H1 (cell line): Measurements from ENCODE around the gene METTL5. TPM values are rescaled to one million over a fixed set of nuclear protein-coding genes. Genes with fewer than 3 reads are reported as not detected.

Source experiments
- CTCF ChIA-PET: fragments of 300-600 bp; sonication (Branson Sonifier 250); formaldehyde crosslinking; loops from one replicate; lab custom pipeline; 2021; ENCODE audit not compliant: partially characterized antibody; lab: Charles Lee
- POLR2A ChIA-PET: fragments of 300-600 bp; sonication (Branson Sonifier 250); formaldehyde crosslinking; loops from one replicate; lab custom pipeline; 2021; ENCODE audit warnings: inconsistent platforms; ENCODE audit not compliant: partially characterized antibody; lab: Charles Lee
- DNase-seq, 2 experiments: peaks; one replicate each; pipeline versions ENCODE4 v3.0.0 to v3.0.0-alpha.2; 2010 to 2022; ENCODE audit warnings: low spot score in 2 of 2, low read depth in 1 of 2, mixed read lengths in 1 of 2
- FAIRE-seq: peaks from 2 replicates; lab custom pipeline; 2011; peaks lifted over from hg19 to GRCh38; lab: Jason Lieb, UNC
- H2AFZ ChIP-seq: 2 replicates; pipeline ENCODE4 v1.8.1; 2012; ENCODE audit warnings: low read length, inconsistent platforms
- H2AK5ac ChIP-seq: 2 replicates; pipeline ENCODE4 v1.6.1; 2013; ENCODE audit warnings: low read depth, low read length
- H2BK120ac ChIP-seq: replicated peaks from 2 replicates; pipeline ENCODE3; 2013; ENCODE audit warnings: low read depth, low read length, inconsistent platforms
- H2BK12ac ChIP-seq: 2 replicates; pipeline ENCODE4 v1.6.1; 2013; ENCODE audit warnings: low read depth, low read length
- H2BK15ac ChIP-seq: 2 replicates; pipeline ENCODE4 v1.6.1; 2013; ENCODE audit warnings: low read length
- H2BK20ac ChIP-seq: 2 replicates; pipeline ENCODE4 v1.6.1; 2013; ENCODE audit warnings: low read length
- H2BK5ac ChIP-seq: 2 replicates; pipeline ENCODE4 v1.6.1; 2013; ENCODE audit warnings: low read depth, low read length
- H3K14ac ChIP-seq: 2 replicates; pipeline ENCODE4 v1.6.1; 2013; ENCODE audit warnings: inconsistent platforms; ENCODE audit not compliant: insufficient read length
- H3K18ac ChIP-seq: 2 replicates; pipeline ENCODE4 v1.6.1; 2013; ENCODE audit warnings: low read length; ENCODE audit errors: extremely low read depth
- H3K23ac ChIP-seq: 2 replicates; pipeline ENCODE4 v1.6.1; 2013; ENCODE audit warnings: inconsistent platforms; ENCODE audit not compliant: insufficient read length
- H3K23me2 ChIP-seq: 2 replicates; pipeline ENCODE4 v1.6.1; 2013; ENCODE audit warnings: low read depth, low read length
- H3K27ac ChIP-seq: 2 replicates; pipeline ENCODE4 v1.6.1; 2011; ENCODE audit warnings: low read depth, low read length, inconsistent platforms
- H3K27me3 ChIP-seq, 4 experiments: replicated peaks in 1 of 4; 1 replicate in 1 of 4; 2 replicates in 3 of 4; pipeline versions ENCODE4 v1.6.1 to v1.8.1; 2011 to 2013; ENCODE audit warnings: low read length in 3 of 4, mild to moderate bottlenecking in 3 of 4, inconsistent platforms in 2 of 4, mixed read lengths in 2 of 4, moderate library complexity in 1 of 4; ENCODE audit not compliant: control insufficient read depth in 3 of 4, insufficient read depth in 3 of 4; ENCODE audit errors: extremely low read depth in 1 of 4
- H3K36me3 ChIP-seq, 4 experiments: 2 replicates each; pipeline versions ENCODE4 v1.6.1 to v1.8.1; 2011 to 2013; ENCODE audit warnings: mild to moderate bottlenecking in 4 of 4, low read length in 3 of 4, moderate library complexity in 2 of 4, control low read depth in 1 of 4, inconsistent platforms in 1 of 4; ENCODE audit not compliant: insufficient read depth in 4 of 4, control insufficient read depth in 2 of 4
- H3K4ac ChIP-seq: replicated peaks from 2 replicates; pipeline ENCODE3; 2013; ENCODE audit warnings: low read length, low read depth, mixed read lengths, inconsistent platforms; ENCODE audit not compliant: insufficient read length
- H3K4me1 ChIP-seq, 4 experiments: replicated peaks in 1 of 4; 1 replicate in 1 of 4; 2 replicates in 3 of 4; pipeline versions ENCODE4 v1.6.1 to v1.8.1; 2011 to 2013; ENCODE audit warnings: low read length in 3 of 4, inconsistent platforms in 2 of 4, mixed read lengths in 1 of 4; ENCODE audit not compliant: insufficient read depth in 4 of 4, control insufficient read depth in 3 of 4
- H3K4me2 ChIP-seq, 2 experiments: 2 replicates each; pipeline versions ENCODE4 v1.6.1 to v1.8.1; 2011 to 2013; ENCODE audit warnings: low read depth in 2 of 2, low read length in 2 of 2, control low read depth in 1 of 2, inconsistent platforms in 1 of 2, mild to moderate bottlenecking in 1 of 2; ENCODE audit not compliant: insufficient read depth in 1 of 2
- H3K4me3 ChIP-seq, 4 experiments: fragments of 200-600, 300-600 bp in 1 of 4; sonication (generic), shearing (Covaris generic), sonication (Bioruptor Twin) in 1 of 4; 2 replicates each; pipeline versions ENCODE4 v1.5.1 to v1.8.1; 2011 to 2016; ENCODE audit warnings: low read length in 4 of 4, low read depth in 3 of 4, control low read depth in 2 of 4, inconsistent platforms in 2 of 4, mild to moderate bottlenecking in 2 of 4, mixed read lengths in 1 of 4, moderate library complexity in 1 of 4; ENCODE audit not compliant: insufficient read depth in 2 of 4; ENCODE audit errors: extremely low read depth in 1 of 4
- H3K56ac ChIP-seq: replicated peaks from 2 replicates; pipeline ENCODE3; 2013; ENCODE audit warnings: low read depth, mild to moderate bottlenecking, mixed read lengths, low read length, inconsistent platforms; ENCODE audit not compliant: insufficient read length
- H3K79me1 ChIP-seq: 2 replicates; pipeline ENCODE4 v1.6.1; 2013; ENCODE audit warnings: low read depth, low read length, control low read depth
- H3K79me2 ChIP-seq, 2 experiments: 2 replicates each; pipeline versions ENCODE4 v1.6.1 to v1.8.1; 2012 to 2013; ENCODE audit warnings: low read length in 2 of 2, mild to moderate bottlenecking in 2 of 2, inconsistent platforms in 1 of 2; ENCODE audit not compliant: insufficient read depth in 2 of 2, control insufficient read depth in 1 of 2
- H3K9ac ChIP-seq, 4 experiments: replicated peaks in 1 of 4; 1 replicate in 1 of 4; 2 replicates in 3 of 4; pipeline versions ENCODE4 v1.6.1 to v1.8.1; 2011 to 2013; ENCODE audit warnings: low read depth in 3 of 4, low read length in 3 of 4, control low read depth in 2 of 4, mild to moderate bottlenecking in 2 of 4, moderate library complexity in 2 of 4, inconsistent platforms in 1 of 4; ENCODE audit errors: extremely low read depth in 1 of 4
- H3K9me3 ChIP-seq, 2 experiments: 2 replicates each; pipeline versions ENCODE4 v1.6.1 to v1.8.1; 2012 to 2013; ENCODE audit warnings: mild to moderate bottlenecking in 2 of 2, moderate library complexity in 2 of 2, control low read depth in 1 of 2, inconsistent platforms in 1 of 2, low read depth in 1 of 2, low read length in 1 of 2, mixed read lengths in 1 of 2; ENCODE audit not compliant: insufficient read depth in 2 of 2
- H4K20me1 ChIP-seq, 2 experiments: replicated peaks in 1 of 2; 2 replicates each; pipeline versions ENCODE3 to v1.8.1; 2011 to 2013; ENCODE audit warnings: inconsistent platforms in 2 of 2, low read length in 2 of 2, mild to moderate bottlenecking in 1 of 2; ENCODE audit not compliant: insufficient read depth in 2 of 2, control insufficient read depth in 1 of 2
- H4K5ac ChIP-seq: 2 replicates; pipeline ENCODE4 v1.6.1; 2013; ENCODE audit warnings: low read length, low read depth, mixed read lengths, inconsistent platforms; ENCODE audit not compliant: insufficient read length
- H4K8ac ChIP-seq: 2 replicates; pipeline ENCODE4 v1.8.0; 2013; ENCODE audit warnings: mild to moderate bottlenecking, moderate library complexity, low read length, inconsistent platforms; ENCODE audit not compliant: insufficient read depth; ENCODE audit errors: extremely low read depth
- H4K91ac ChIP-seq: replicated peaks from 2 replicates; pipeline ENCODE3; 2013; ENCODE audit warnings: low read length, mixed read lengths, inconsistent platforms; ENCODE audit not compliant: insufficient read length
- EGR1 ChIP-seq: IDR thresholded peaks from 2 replicates; pipeline ENCODE4 v1.6.1; 2011; ENCODE audit warnings: low read depth, low read length, borderline replicate concordance
- KDM1A ChIP-seq: fragments of 200-600, 300-600 bp; sonication (generic); IDR thresholded peaks from 2 replicates; pipeline ENCODE4 v1.7.1; 2016; ENCODE audit warnings: mild to moderate bottlenecking, low read length, borderline replicate concordance
- SP4 ChIP-seq: IDR thresholded peaks from 2 replicates; pipeline ENCODE4 v1.6.1; 2012; ENCODE audit warnings: low read length, inconsistent platforms
- WGBS, 2 experiments: shearing (Covaris generic) in 1 of 2; methylation state at CpG; one replicate each; pipeline versions ENCODE4 v1.1.6 to v1.1.7; 2013 to 2015; ENCODE audit warnings: low lambda C conversion rate in 2 of 2, mixed read lengths in 2 of 2, inconsistent platforms in 1 of 2, low coverage in 1 of 2, missing lambda C conversion rate in 1 of 2; ENCODE audit not compliant: insufficient replicate concordance in 2 of 2, insufficient coverage in 1 of 2, insufficient read length in 1 of 2; ENCODE audit errors: extremely low coverage in 1 of 2, missing lambda C conversion rate in 1 of 2; 5-methylcytosine and 5-hydroxymethylcytosine counted together
- polyA plus RNA-seq, 7 experiments: library from polyadenylated mRNA; depleted of rRNA in 3 of 7; stranded (reverse) in 5 of 7; unstranded in 2 of 7; fragments of >200 nt in 5 of 7; fragments of 200-250 nt in 2 of 7; gene quantifications; 1 replicate in 5 of 7; 2 replicates in 1 of 7; 4 replicates in 1 of 7; pipeline versions ENCODE4 v1.2.1 to v1.2.3, GENCODE V29; 2011 to 2013; ENCODE audit warnings: missing spikeins in 2 of 7, mixed read lengths in 2 of 7
- total RNA-seq: library from RNA; stranded (reverse); fragmentation: NEBNext Ultra II Directional; extraction: Animal tissue kit (Norgen Biotek cat#: 25700); gene quantifications from 2 replicates; pipeline ENCODE4 v1.2.1, GENCODE V29; 2021

Gene METTL5
- total and polyA plus RNA-seq, 2 of the 8 experiments (the other 6 are each of a cell fraction or from before 2014, with no cell fraction given) = 34.5 to 74.1 TPM

DNA sequence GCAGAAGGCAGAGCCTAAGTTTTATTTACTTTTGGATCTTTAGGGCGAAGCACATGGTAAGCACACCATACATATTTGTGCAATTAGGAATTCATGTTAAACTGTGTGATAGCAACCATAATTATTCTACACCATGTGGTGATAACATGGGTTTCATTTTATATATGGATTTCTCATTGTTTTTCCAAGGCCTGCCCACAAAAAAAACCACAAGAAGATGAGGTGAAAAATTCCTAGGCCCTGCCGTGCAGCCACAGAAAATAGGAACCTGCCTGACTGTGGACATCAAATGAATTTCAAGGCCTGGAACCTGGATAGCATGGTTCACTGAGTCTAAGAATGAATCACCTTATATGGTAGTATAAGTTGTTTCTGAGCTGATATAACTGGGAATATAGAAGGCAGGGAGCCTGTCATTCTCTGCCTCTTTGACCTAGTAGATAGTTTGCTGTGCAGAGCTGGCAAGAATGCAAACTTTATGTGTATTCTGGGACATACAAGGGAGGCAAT is 48.4 kb downstream of the METTL5 start:
- Histone ChIP-seq H2BK5ac (no peak overlapping the region), H3K23ac (no peak overlapping the region), H4K20me1 (no peaks in the 10 kb centered on the region), H2BK12ac (no peak overlapping the region), H2AFZ (no peak overlapping the region), H3K4me2 (no peak overlapping the region), H3K4ac (peak overlapping the region; percentile 37), H3K79me1 (no peaks in the 10 kb centered on the region), H3K23me2 (no peaks in the 10 kb centered on the region), H2BK120ac (no peak overlapping the region), H2BK20ac (no peak overlapping the region), H4K5ac (no peak overlapping the region), H3K27ac (no peak overlapping the region), H3K4me3 (no peak overlapping the region), H3K4me1 (no peaks in the 10 kb centered on the region), H3K27me3 (no peaks in the 10 kb centered on the region), H3K36me3 (no peaks in the 10 kb centered on the region), H2BK15ac (no peak overlapping the region), H3K9me3 (no peaks in the 10 kb centered on the region), H4K8ac (no peak overlapping the region), H3K9ac (no peak overlapping the region), H3K56ac (no peak overlapping the region), H2AK5ac (no peak overlapping the region), H3K14ac (no peak overlapping the region), H4K91ac (no peak overlapping the region), H3K79me2 (no peaks in the 10 kb centered on the region), H3K18ac (no peak overlapping the region)
- FAIRE-seq (no peak), DNase-seq (no peak)
- ChIA-PET POLR2A (interaction anchor here (0.9 kb wide), 2 partner anchors 18 to 256 kb away, joined by 3 read pairs; no protein-coding TSS in a partner anchor), CTCF (interaction anchor here (0.7 to 1.5 kb wide), 3 partner anchors 12 to 43 kb away, joined by 3 to 5 read pairs (median 3); no protein-coding TSS in a partner anchor)
- WGBS, 2 experiments = 88% methylated on average over 2 of the region's 2 CpGs; no CpG with 5 or more reads in 1 of the 2 experiments
- TF ChIP-seq KDM1A = no peak
- TF ChIP-seq EGR1 = no peak
- TF ChIP-seq SP4 = no peak
